VCaP (cell line): ENCODE measurements around the gene OSBPL2.

Source experiments
- H3K27ac ChIP-seq: fragments of 450-650 bp; 2 replicates; pipeline ENCODE4 v1.5.1; 2017
- CTCF ChIP-seq: fragments of 450-650 bp; conservative IDR thresholded peaks from 2 replicates; pipeline ENCODE4 v1.5.1; 2017; ENCODE audit warnings: mild to moderate bottlenecking, moderate library complexity

Gene OSBPL2

GRCh38 chr20:62282877-62283503, 44.7 kb downstream of the OSBPL2 start:
- TF ChIP-seq CTCF: no peak
- no peak overlapping the region for H3K27ac ChIP-seq

- no peak for TF ChIP-seq CTCF
- no peak overlapping the region for H3K27ac ChIP-seq
These were observed 46.1 kb downstream of the OSBPL2 start for GRCh38 chr20:62284448-62284847.

GRCh38 chr20:62285151-62285550, 46.8 kb downstream of the OSBPL2 start:
- no peak for TF ChIP-seq CTCF
- H3K27ac ChIP-seq: no peak overlapping the region

- TF ChIP-seq CTCF: no peak
- H3K27ac ChIP-seq: peak overlapping the region; percentile 34; the same call in 1 of the 2 replicates
These were observed 47.4 kb downstream of the OSBPL2 start for GRCh38 chr20:62285722-62286121.

- H3K27ac ChIP-seq: peak overlapping the region; percentile 34; the same call in 1 of the 2 replicates
- no peak for TF ChIP-seq CTCF
These were observed 48.3 kb downstream of the OSBPL2 start for GRCh38 chr20:62286493-62287064.

- H3K27ac ChIP-seq: peak overlapping the region; percentile 34
- TF ChIP-seq CTCF: no peak
These were observed 48.8 kb downstream of the OSBPL2 start for GRCh38 chr20:62287129-62287528.

GRCh38 chr20:62287759-62288534, 49.6 kb downstream of the OSBPL2 start:
- no peak for TF ChIP-seq CTCF
- H3K27ac ChIP-seq: peak overlapping the region; percentile 13; the same call in 1 of the 2 replicates
